HTR-8/SVneo (cell line): ENCODE data around the gene TMEM123.
A peak's percentile ranks its signal among the peaks of the same experiment; 100 is the strongest.
"Not testable (repeated sequence)": the region's sequence is repeated elsewhere in the genome, so short reads cannot be mapped to it uniquely, and the experiment has no call there.

ENCODE experiments used
- DNase-seq: peaks from one replicate; pipeline ENCODE4 v3.0.0; 2011; ENCODE audit warnings: low spot score, mixed read lengths; ENCODE audit not compliant: insufficient read length
- FAIRE-seq: peaks from 2 replicates; lab custom pipeline; 2011; peaks lifted over from hg19 to GRCh38; lab: Jason Lieb, UNC

TMEM123 gene

DNA sequence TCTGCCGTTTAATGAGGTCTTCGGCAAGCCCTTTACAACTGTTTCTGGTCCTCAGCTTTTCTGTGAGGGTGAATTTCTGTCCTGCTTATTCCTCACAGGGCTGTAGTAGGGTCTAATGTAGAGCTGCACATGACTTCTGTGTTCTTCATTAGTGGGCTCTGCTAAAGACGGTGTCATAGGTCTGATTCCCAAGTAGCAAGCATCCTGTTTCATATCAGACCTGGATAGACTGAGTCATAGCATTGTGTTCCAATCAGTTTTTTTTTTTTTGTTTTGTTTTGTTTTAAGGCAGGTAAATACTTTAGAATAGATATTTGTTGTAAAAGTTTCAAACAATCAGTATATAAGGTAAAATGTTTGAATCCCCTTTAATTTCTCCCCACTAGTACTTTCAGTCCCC, 70.2 kb downstream of the TMEM123 start:
- FAIRE-seq (peak; percentile 9), DNase-seq (no peak)

DNA sequence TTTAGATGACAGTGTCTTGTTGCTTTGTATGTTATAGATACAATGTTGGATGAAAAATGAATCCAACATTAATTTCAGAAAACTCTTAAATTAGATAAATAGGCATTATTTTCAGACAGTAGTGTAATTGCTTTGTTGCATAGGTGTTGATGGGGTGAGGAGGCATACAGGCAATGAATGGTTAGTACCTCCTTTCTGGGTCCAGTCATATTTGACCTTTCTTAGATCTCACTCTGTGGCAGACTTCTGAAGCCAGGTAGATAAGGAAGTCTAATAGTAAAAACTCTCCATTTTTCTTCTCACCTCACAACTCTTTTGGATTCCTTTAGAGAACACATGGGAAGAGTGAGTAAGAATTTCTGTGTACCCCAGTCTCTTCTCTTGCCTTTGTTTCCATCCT, 73.7 kb downstream of the TMEM123 start:
- FAIRE-seq: no peak

DNA sequence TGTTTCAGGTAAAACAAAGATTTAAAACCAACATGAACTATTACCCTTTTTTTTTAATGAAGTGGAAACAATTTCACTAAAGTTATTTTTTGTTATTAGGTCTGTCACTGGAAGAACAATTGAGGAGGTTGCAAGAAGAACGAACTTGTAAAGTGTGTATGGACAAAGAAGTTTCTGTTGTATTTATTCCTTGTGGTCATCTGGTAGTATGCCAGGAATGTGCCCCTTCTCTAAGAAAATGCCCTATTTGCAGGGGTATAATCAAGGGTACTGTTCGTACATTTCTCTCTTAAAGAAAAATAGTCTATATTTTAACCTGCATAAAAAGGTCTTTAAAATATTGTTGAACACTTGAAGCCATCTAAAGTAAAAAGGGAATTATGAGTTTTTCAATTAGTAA, 74.7 kb downstream of the TMEM123 start:
- FAIRE-seq: no peak

More for the DNA sequence above, 73.7 kb downstream of the TMEM123 start:
- DNase-seq: no peak

DNA sequence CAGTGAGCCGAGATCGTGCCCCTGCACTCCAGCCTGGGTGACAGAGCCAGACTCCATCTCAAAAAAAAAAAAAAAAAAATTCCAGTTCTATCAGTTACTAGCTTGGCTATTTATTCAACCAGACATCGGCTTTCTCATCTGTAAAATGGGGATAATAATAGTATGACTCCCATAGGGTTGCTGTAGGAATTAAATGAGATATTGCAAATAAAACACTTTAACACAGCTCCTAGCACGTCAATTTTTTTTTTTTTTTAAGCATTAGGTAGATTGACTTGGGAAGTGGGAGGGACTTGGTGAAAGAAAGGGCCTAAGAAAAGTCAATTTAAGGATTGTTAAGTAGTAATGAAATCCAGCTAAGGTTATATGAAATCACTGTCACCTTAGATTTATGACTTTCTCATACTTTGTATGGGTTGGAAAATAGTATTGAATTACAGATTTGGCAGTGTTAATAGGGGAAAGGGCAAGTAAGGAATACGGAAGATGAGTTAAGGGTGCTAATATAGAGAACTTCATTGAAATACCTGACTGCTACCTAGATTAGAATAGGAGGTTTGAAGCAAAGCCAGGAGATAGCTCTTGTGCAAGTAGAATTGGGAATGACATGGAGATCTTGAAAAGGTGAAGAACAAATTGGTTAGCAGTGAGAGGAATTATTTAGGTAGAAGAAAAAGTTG, 76.7 kb downstream of the TMEM123 start:
- FAIRE-seq (no peak), DNase-seq (no peak)

More for the DNA sequence above, 74.7 kb downstream of the TMEM123 start:
- DNase-seq: no peak

DNA sequence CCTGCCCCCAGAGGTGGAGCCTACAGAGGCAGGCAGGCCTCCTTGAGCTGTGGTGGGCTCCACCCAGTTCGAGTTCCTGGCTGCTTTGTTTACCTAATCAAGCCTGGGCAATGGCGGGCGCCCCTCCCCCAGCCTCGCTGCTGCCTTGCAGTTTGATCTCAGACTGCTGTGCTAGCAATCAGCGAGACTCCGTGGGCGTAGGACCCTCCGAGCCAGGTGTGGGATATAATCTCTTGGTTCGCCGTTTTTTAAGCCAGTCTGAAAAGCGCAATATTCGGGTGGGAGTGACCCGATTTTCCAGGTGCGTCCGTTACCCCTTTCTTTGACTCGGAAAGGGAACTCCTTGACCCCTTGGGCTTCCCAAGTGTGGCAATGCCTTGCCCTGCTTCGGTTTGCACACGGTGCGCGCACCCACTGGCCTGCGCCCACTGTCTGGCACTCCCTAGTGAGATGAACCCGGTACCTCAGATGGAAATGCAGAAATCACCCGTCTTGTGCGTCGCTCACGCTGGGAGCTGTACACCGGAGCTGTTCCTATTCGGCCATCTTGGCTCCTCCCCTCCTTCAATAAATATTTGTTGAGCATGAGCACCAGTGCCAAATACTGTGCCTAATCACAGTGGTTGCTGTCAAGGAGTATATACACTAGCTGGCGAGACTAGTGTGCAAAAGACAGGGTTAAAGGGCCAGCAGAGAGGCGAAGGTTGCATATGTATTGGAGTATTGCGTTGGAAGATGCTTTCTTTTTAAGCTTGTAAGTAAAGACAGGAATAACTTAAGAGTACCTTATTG, 77.7 kb downstream of the TMEM123 start:
- FAIRE-seq: peak; percentile 86
- not testable (repeated sequence) for DNase-seq

DNA sequence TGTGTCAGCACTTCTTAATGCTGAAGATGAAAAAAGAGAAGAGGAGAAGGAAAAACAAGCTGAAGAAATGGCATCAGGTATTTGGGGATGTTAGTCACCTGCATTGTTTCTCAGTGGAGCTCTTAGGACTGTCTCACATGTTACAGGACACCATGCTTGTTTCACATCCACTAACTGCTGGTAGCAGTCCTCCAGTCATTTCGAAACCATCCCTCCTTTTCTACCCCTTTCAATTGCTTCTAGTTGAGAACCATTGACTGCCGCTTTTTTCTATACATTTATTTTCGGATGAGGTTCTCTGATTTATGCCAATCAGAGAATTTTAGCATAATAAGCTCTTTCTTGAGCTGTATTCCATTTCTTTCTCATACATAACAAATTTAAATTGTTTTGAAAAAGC, 84.1 kb downstream of the TMEM123 start:
- FAIRE-seq: peak; percentile 20
- DNase-seq: no peak

DNA sequence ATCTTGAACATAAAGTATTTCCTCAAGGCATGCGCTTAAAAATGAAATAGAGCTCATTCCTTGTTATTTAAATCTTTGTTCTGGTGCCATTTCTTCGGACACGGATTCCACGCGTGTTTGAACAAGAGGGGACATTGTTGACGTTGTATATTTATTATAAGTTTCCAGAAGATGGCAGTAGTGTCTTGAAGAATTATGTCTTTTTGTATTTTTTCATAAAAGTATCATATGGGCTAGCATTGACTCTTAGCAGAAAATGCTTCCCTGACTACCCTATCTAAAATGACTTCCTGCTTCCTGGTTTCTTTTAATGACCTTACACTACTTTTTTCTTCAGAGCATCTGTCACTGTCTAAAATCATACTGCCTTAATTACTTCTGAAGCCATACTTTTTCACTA, 85.2 kb downstream of the TMEM123 start:
- FAIRE-seq: peak; percentile 71
- DNase-seq: no peak

DNA sequence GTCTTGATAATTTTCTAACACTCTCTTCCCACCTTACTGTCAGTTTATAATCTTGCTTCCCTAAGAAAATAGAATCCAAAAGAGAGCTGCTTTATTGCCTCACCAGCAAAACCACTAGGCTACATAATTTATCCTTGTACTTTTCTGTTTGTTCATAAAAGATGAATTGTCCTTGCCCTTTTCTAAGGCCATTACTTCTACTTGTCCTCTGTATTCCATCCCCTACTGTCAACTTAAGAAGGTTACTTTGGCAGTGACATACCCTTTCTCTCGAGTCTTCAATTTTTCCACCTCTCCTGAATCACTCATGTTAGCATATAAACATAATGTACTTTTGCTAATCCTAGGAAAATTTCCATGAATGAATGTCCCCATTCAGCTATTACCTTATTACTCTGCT, 87.6 kb downstream of the TMEM123 start:
- DNase-seq: no peak
- no peak for FAIRE-seq

DNA sequence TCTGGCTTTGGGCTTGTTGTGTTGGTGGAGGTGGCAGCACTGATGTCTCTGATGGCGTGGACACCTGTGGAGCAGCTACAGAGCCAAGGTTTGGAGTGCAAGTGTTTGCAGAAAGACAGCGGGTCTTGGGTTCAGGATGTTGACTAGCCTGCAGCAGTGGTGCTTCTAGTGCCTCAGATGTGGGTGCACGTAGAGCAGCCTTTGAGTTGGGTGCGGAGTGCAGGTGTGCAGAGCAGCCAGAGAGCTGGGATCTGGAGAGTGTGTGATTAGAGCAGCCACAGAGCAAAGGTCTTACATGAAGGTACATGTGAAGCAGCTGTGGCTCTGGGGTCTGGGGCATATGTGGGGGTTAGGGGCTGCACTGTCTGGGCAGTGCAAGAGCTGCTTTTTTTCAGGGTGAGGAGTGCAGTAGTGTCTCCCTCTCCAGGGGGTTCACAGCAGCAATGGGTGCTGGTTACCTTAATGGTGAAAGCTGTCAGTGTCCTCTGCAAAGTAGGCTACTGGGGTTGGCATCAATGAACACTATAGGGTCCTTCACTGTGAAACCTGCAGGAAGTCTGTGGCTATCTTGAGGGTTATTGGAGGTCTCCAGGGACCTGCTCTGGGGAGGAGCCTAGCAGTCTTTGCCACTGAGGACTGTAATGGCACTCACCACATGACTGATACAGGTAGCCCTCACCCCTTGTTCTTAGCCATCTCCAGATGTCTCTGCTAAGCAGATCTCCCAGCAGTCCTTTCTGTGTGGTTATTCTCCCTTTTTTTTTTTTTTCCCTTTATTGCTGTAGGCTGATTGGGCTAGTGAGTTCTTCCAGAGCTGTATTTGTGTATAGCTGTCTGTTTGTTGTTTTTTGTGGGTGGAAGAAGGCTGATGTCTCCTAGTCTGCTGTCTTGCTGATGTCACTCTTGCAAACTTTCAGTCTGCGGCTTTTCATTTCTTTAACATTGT, 91.2 kb downstream of the TMEM123 start:
- DNase-seq: no peak
- FAIRE-seq: peak; percentile 88

DNA sequence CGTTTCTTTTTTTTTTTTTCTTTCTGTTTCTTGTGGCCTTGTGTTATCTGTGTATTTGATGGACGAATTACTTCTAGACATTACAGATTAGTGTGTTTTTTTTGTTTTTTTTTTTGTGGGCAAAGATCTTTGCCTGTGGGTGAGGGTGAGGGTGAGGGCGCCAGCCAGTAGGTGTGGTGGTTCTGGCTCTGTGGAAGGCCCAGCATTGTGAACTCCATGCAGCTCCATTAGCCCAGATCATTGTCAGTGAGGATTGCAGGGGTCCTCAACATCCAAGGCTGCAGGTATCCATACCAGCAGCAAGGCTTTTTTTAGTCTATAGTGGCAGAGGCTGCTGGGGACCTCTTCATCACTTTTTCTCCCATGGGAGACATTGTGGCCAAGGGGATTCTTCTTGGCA, 91.9 kb downstream of the TMEM123 start:
- no peak for FAIRE-seq
- no peak for DNase-seq

DNA sequence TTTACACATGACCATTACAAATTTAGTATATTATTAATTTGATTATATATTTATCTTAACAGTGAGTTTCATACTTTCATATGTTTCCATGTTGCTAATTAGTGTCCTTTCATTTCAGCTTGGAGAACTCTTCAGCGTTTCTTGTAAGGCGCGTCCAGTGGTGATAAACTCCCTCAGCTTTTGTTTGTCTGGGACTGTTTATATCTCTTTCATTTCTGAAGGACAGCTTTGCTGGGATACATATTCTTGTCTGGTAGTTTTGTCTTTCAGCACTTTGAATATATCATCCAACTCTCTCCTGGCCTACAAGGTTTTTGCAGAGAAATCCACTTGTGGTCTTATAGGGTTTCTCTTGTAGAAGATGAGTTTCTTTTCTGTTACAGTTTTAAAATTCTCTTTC, 93.2 kb downstream of the TMEM123 start:
- FAIRE-seq (no peak), DNase-seq (no peak)

DNA sequence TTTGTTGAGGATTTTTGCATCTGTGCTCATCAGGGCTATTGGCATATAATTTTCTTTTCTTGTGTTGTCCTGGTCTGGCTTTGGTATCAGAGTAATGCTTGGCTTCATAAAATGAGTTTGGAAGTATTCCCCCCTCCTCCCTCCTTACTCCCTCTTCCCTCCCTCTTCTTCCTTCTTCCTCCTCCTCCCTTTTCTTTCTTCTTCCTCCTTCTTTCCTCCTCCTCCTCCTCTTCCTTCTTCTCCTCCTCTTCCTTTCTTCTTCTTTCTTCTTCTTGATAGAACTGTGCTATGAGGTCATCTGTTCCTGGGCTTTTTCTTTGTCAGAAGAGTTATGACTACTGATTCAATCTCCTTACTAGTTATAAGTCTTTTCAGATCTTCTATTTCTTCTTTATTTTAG, 95.4 kb downstream of the TMEM123 start:
- FAIRE-seq: no peak
- DNase-seq: no peak

DNA sequence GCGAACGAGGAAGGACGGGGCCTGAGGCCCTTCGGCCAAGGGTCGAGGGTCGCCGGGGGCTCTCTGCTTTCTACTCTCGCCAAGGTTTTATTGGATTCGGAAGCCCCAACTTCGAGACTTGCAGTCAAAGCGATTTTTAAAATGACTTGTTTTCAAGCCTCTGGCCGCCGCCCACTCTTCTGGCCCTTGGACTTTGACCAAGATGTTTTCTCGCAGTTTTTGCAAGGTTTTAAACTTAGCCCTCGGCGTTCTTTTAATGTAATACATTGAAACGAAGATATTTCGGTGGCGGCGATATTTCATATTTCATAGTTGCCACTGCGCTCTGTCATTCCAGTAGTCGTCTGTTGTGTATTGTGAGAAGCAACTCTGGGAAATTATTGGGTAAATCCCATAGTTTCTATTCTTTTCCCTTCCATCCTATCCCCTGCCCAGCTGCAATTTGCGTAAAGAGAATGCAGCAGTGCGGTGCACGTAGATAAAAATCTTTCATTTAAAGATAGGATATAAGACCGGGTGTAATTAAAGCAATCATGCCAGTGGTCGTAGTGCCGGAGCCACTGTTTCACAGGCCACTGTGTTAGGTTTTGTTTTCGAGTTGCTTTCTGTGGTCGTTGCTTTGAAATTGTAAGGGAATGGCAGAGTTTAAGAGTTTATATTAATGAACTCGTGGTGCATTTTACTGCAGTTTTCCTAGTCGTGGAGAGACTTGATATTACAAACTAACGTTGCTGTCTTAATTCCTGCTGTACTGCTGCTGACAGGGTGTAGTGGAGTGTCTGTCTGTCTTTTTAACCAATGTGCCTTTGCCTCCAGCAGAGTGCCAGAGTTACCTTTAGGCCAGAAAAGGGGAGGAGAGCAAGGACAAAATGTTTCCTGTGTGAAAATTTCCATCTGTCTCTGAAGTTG, 104.8 kb downstream of the TMEM123 start:
- FAIRE-seq (peak; percentile 85), DNase-seq (no peak)

DNA sequence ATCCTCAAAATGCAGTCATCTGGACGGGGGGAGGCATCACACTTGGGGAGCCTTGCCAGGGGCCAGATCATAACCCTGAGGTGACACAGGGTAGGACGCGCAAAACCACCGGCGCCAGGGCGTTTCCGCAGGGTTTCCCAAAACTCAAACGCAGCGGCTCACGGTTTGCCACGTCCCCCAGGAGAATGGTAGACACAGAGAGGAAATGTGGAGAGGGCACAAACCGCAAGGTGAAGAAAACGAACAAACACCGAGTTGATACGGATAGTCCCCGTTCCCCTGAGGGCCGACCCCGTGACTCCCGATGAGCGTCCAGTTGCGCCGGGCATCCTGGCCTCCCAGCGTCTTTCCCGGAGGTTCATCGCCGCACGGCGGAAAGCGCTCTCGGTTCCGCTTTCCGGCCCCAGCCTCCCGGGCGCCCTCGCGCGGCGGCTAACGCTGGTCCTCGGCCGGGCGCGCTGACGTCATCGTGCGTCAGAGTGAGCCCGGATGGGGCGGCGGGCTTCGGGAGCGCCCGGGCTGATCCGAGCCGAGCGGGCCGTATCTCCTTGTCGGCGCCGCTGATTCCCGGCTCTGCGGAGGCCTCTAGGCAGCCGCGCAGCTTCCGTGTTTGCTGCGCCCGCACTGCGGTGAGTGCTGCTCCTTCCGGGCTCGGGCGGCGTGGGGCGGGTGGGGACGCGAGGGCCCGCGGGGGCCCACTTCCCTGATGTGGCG, 105.7 kb downstream of the TMEM123 start, which contains the start of gene BIRC2:
Gene BIRC2 (plus strand): TSS at position 467 of the 714 bp plus-strand sequence. CDS start 2,641 bp downstream, outside the sequence.
- peak; percentile 89 for DNase-seq
- peak; percentile 98 for FAIRE-seq

DNA sequence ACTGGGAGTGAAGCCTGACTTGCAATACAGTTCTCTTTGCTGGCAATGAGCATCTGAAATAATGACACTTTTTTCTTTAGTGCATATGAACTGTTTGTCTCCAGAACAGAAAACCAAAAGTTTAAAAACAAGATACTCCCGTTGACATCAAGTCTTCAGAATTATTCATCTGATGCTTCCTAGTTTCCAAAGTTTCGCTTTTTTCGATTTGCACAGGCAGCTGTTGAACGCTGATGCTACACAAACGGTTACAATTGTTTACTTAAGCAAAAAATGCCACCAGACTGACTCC, 106.2 kb downstream of the TMEM123 start:
- no peak for FAIRE-seq
- DNase-seq: no peak
